Stomach (tissue), 4 donors: ENCODE data around the gene MAP3K2.

Experiments used
- CTCF ChIP-seq, 7 experiments: fragments of 450-650 bp in 4 of 7; fragments of 200-600 bp in 3 of 7; sonication (generic) in 3 of 7; IDR thresholded peaks; one replicate each; pipeline ENCODE4 v1.5.1; 2016 to 2019; ENCODE audit warnings: antibody characterized with exemption in 7 of 7, control low read depth in 2 of 7, mild to moderate bottlenecking in 1 of 7
- POLR2A ChIP-seq, 4 donors: fragments of 450-650 bp; IDR thresholded peaks; one replicate each; pipeline ENCODE4 v1.6.1; 2016; ENCODE audit warnings: antibody characterized with exemption in 4 of 4, control low read depth in 2 of 4, mild to moderate bottlenecking in 1 of 4, moderate library complexity in 1 of 4
- POLR2AphosphoS5 ChIP-seq, 3 donors: sonication (generic); formaldehyde crosslinking; IDR thresholded peaks; one replicate each; pipeline ENCODE4 v1.6.1; 2016; ENCODE audit warnings: antibody characterized with exemption in 3 of 3

- no peak for TF ChIP-seq POLR2A (IDR thresholded peaks at IDR 0.05)
- TF ChIP-seq CTCF (IDR thresholded peaks at IDR 0.05) = no peak
- TF ChIP-seq POLR2AphosphoS5 (IDR thresholded peaks at IDR 0.05) = no peak
Observed at GRCh38 chr2:127275356-127275755, 112.4 kb downstream of the MAP3K2 start.
